Fibroblast of villous mesenchyme (primary cell): ENCODE data around the gene AGBL4. TPM values are rescaled to one million over a fixed set of nuclear protein-coding genes. Genes with fewer than 3 reads are reported as not detected.

Experiments used
- DNase-seq: peaks from one replicate; pipeline ENCODE4 v3.0.0-alpha.2; 2010; ENCODE audit warnings: low read depth
- H3K4me3 ChIP-seq: 2 replicates; pipeline ENCODE4 v1.5.1; 2011; ENCODE audit warnings: low read depth, mild to moderate bottlenecking, low read length
- total RNA-seq: library from RNA; depleted of rRNA; stranded (reverse); fragments of >200 nt; gene quantifications from 2 replicates; pipeline ENCODE4 v1.2.3, GENCODE V29; 2012
- TF ChIP-seq, protein P1 (sequence below): IDR thresholded peaks from 2 replicates; pipeline ENCODE4 v1.5.1; 2012; ENCODE audit warnings: low read depth, mild to moderate bottlenecking, low read length; ENCODE audit not compliant: insufficient read depth

AGBL4 gene
- total RNA-seq, 1 donor: not detected

- DNase-seq: no peak
- H3K4me3 ChIP-seq: no peak overlapping the region
- TF ChIP-seq, protein P1, sequence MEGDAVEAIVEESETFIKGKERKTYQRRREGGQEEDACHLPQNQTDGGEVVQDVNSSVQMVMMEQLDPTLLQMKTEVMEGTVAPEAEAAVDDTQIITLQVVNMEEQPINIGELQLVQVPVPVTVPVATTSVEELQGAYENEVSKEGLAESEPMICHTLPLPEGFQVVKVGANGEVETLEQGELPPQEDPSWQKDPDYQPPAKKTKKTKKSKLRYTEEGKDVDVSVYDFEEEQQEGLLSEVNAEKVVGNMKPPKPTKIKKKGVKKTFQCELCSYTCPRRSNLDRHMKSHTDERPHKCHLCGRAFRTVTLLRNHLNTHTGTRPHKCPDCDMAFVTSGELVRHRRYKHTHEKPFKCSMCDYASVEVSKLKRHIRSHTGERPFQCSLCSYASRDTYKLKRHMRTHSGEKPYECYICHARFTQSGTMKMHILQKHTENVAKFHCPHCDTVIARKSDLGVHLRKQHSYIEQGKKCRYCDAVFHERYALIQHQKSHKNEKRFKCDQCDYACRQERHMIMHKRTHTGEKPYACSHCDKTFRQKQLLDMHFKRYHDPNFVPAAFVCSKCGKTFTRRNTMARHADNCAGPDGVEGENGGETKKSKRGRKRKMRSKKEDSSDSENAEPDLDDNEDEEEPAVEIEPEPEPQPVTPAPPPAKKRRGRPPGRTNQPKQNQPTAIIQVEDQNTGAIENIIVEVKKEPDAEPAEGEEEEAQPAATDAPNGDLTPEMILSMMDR: no peak
These were observed 840.3 kb downstream of the AGBL4 start for GRCh38 chr1:49183489-49183888.

DNA sequence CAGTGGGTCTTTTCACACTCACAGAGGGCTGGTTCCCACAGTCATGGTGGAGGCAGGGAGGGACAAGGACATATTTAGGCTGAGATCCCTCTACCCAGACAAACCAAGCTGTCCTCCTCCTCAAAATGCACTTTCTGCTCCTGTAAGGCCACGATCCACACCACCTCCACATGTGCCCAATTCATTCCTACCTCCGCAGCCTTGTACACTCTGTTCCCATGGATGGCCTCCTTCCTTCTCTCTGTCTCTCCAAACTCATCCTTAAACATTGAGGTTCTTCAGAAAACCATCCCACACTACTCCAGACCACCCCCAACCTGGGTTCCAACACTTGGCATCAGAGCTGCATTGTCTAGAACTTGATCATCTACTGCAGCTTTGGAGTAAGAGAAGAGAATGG is 842.7 kb downstream of the AGBL4 start:
- H3K4me3 ChIP-seq: no peak overlapping the region
- TF ChIP-seq, protein P1: no peak
- DNase-seq: no peak

- no peak overlapping the region for H3K4me3 ChIP-seq
- TF ChIP-seq, protein P1: no peak
- no peak for DNase-seq
These were observed 851.7 kb downstream of the AGBL4 start for GRCh38 chr1:49171941-49172593.

- no peak for DNase-seq
- no peak overlapping the region for H3K4me3 ChIP-seq
- TF ChIP-seq, protein P1: no peak
These were observed 857.7 kb downstream of the AGBL4 start for GRCh38 chr1:49166031-49166430.

GRCh38 chr1:49163031-49163430 is 860.7 kb downstream of the AGBL4 start:
- DNase-seq: no peak
- no peak overlapping the region for H3K4me3 ChIP-seq
- TF ChIP-seq, protein P1: no peak

DNA sequence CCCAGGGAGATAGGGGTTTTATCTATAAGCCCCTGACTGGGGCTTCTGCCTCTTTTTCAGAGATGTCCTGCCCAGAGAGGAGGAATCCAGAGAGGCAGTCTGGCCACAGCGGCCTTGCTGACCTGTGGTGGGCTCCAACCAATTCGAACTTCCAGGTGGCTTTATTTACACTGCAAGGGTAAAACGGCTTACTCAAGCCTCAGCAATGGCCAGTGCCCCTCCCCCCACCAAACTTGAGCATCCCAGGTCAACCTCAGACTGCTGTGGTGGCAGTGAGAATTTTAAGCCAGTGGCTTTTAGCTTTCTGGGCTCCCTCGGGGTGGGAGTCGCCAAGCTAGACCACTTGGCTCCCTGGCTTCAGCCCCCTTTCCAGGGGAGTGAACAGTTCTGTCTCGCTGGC is 863.1 kb downstream of the AGBL4 start:
- no peak overlapping the region for H3K4me3 ChIP-seq
- TF ChIP-seq, protein P1: no peak
- no peak for DNase-seq

- TF ChIP-seq, protein P1: no peak
- DNase-seq: no peak
- H3K4me3 ChIP-seq: no peak overlapping the region
These were observed 887.0 kb downstream of the AGBL4 start for GRCh38 chr1:49136738-49137251.
